ENCODE measurements around the gene HPRT1. TPM values are rescaled to one million over a fixed set of nuclear protein-coding genes. Genes with fewer than 3 reads are reported as not detected.

HPRT1 gene
- total RNA-seq, 2 experiments from 2014 or later: 14.5 to 101 TPM

GRCh38 chrX:134443020-134443419 is 16.9 kb upstream of the HPRT1 start:
- TF ChIP-seq, protein P1, sequence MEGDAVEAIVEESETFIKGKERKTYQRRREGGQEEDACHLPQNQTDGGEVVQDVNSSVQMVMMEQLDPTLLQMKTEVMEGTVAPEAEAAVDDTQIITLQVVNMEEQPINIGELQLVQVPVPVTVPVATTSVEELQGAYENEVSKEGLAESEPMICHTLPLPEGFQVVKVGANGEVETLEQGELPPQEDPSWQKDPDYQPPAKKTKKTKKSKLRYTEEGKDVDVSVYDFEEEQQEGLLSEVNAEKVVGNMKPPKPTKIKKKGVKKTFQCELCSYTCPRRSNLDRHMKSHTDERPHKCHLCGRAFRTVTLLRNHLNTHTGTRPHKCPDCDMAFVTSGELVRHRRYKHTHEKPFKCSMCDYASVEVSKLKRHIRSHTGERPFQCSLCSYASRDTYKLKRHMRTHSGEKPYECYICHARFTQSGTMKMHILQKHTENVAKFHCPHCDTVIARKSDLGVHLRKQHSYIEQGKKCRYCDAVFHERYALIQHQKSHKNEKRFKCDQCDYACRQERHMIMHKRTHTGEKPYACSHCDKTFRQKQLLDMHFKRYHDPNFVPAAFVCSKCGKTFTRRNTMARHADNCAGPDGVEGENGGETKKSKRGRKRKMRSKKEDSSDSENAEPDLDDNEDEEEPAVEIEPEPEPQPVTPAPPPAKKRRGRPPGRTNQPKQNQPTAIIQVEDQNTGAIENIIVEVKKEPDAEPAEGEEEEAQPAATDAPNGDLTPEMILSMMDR (conservative IDR thresholded peaks at IDR 0.05; ENCODE audit: low read length): no peak
- no peak for TF ChIP-seq EZH2phosphoT487 (IDR thresholded peaks at IDR 0.05; ENCODE audit: borderline replicate concordance, low read depth, low read length)
- peak overlapping the region; percentile 46 for H3K4me2 ChIP-seq (ENCODE audit: low read length)
- no peaks in the 10 kb centered on the region for H3K9me2 ChIP-seq (ENCODE audit: insufficient read depth, low read length)
- no peaks in the 10 kb centered on the region for H3K9me3 ChIP-seq (ENCODE audit: low read length)
- no peaks in the 10 kb centered on the region for H3K79me2 ChIP-seq (ENCODE audit: insufficient read depth, low read depth, low read length)
- POLR2A ChIA-PET: interaction anchor here (0.6 to 1.5 kb wide), 4 partner anchors 16 to 47 kb away, joined by 3 to 4 read pairs (median 3); no protein-coding TSS in a partner anchor
- peaks cover 29% of the 10 kb centered on the region for H3K4me1 ChIP-seq (ENCODE audit: insufficient read depth, low read length, poor library complexity, severe bottlenecking)
- H2AFZ ChIP-seq (ENCODE audit: low read length): no peak overlapping the region
- H3K4me3 ChIP-seq (ENCODE audit: low read depth, low read length, poor library complexity, severe bottlenecking): no peak overlapping the region
- CTCF ChIA-PET (ENCODE audit: unreplicated experiment): no interaction called here
- peak; percentile 64 for DNase-seq (ENCODE audit: low spot score)
- H3K27ac ChIP-seq (ENCODE audit: low read depth, low read length, poor library complexity, severe bottlenecking): peak overlapping the region; percentile 73
- intact Hi-C loops (cut with micrococcal nuclease; ENCODE audit: unreplicated experiment): loop anchor here (2.0 kb wide), 1 partner anchor 18 kb away; the partner anchor contains the start of gene HPRT1
- no TSS peak for BruUV-seq (replicated peaks)
- no peaks in the 10 kb centered on the region for H3K36me3 ChIP-seq (ENCODE audit: insufficient read depth, low read length)
- no peaks in the 10 kb centered on the region for H4K20me1 ChIP-seq (ENCODE audit: insufficient read depth, low read length)

GRCh38 chrX:134443461-134443860 is 16.5 kb upstream of the HPRT1 start:
- Histone ChIP-seq H4K20me1 (ENCODE audit: insufficient read depth, low read length) (no peaks in the 10 kb centered on the region), H2AFZ (ENCODE audit: low read length) (no peak overlapping the region), H3K36me3 (ENCODE audit: insufficient read depth, low read length) (no peaks in the 10 kb centered on the region), H3K4me2 (ENCODE audit: low read length) (0 out of 2 replicates have a peak overlapping the region, but pooled peaks have one; percentile 46), H3K4me1 (ENCODE audit: insufficient read depth, low read length, poor library complexity, severe bottlenecking) (peaks cover 29% of the 10 kb centered on the region), H3K9me3 (ENCODE audit: low read length) (no peaks in the 10 kb centered on the region), H3K4me3 (ENCODE audit: low read depth, low read length, poor library complexity, severe bottlenecking) (no peak overlapping the region), H3K79me2 (ENCODE audit: insufficient read depth, low read depth, low read length) (no peaks in the 10 kb centered on the region), H3K27ac (ENCODE audit: low read depth, low read length, poor library complexity, severe bottlenecking) (peak overlapping the region; percentile 73), H3K9me2 (ENCODE audit: insufficient read depth, low read length) (no peaks in the 10 kb centered on the region)
- no peak for DNase-seq (ENCODE audit: low spot score)
- intact Hi-C loops (cut with micrococcal nuclease; ENCODE audit: unreplicated experiment): loop anchor here (2.0 kb wide), 1 partner anchor 17 kb away; the partner anchor contains the start of gene HPRT1
- TF ChIP-seq, protein P1 (conservative IDR thresholded peaks at IDR 0.05; ENCODE audit: low read length): no peak
- TF ChIP-seq EZH2phosphoT487 (IDR thresholded peaks at IDR 0.05; ENCODE audit: borderline replicate concordance, low read depth, low read length): no peak
- CTCF ChIA-PET (ENCODE audit: unreplicated experiment): no interaction called here
- POLR2A ChIA-PET: interaction anchor here (0.8 to 1.5 kb wide), 3 partner anchors 16 to 23 kb away, joined by 3 to 4 read pairs (median 3); no protein-coding TSS in a partner anchor
- BruUV-seq (replicated peaks): no TSS peak

- no peak overlapping the region for H2AFZ ChIP-seq (ENCODE audit: low read length)
- H4K20me1 ChIP-seq (ENCODE audit: insufficient read depth, low read length): no peaks in the 10 kb centered on the region
- H3K4me3 ChIP-seq (ENCODE audit: low read depth, low read length, poor library complexity, severe bottlenecking): no peak overlapping the region
- no peak overlapping the region for H3K27ac ChIP-seq (ENCODE audit: low read depth, low read length, poor library complexity, severe bottlenecking)
- no peak for DNase-seq (ENCODE audit: low spot score)
- intact Hi-C loops (cut with micrococcal nuclease; ENCODE audit: unreplicated experiment): no loop called here
- H3K79me2 ChIP-seq (ENCODE audit: insufficient read depth, low read depth, low read length): no peaks in the 10 kb centered on the region
- BruUV-seq (replicated peaks): no TSS peak
- no peaks in the 10 kb centered on the region for H3K9me3 ChIP-seq (ENCODE audit: low read length)
- H3K4me1 ChIP-seq (ENCODE audit: insufficient read depth, low read length, poor library complexity, severe bottlenecking): peaks cover 29% of the 10 kb centered on the region
- TF ChIP-seq EZH2phosphoT487 (IDR thresholded peaks at IDR 0.05; ENCODE audit: borderline replicate concordance, low read depth, low read length): no peak
- TF ChIP-seq, protein P1 (conservative IDR thresholded peaks at IDR 0.05; ENCODE audit: low read length): no peak
- POLR2A ChIA-PET: no interaction called here
- CTCF ChIA-PET (ENCODE audit: unreplicated experiment): interaction anchor here (0.6 kb wide), 1 partner anchor 16 kb away, joined by 3 read pairs; no protein-coding TSS in a partner anchor
- no peak overlapping the region for H3K4me2 ChIP-seq (ENCODE audit: low read length)
- H3K36me3 ChIP-seq (ENCODE audit: insufficient read depth, low read length): no peaks in the 10 kb centered on the region
- no peaks in the 10 kb centered on the region for H3K9me2 ChIP-seq (ENCODE audit: insufficient read depth, low read length)
These were observed 15.3 kb upstream of the HPRT1 start for GRCh38 chrX:134444681-134445080.

All from OCI-LY7 (cell line).